Stimulated activated CD4-positive, alpha-beta T cell treated with anti-CD3 and anti-CD28 coated beads, Interleukin-15, amount 100 ng/mL, for 48 hours (primary cell): ENCODE data around the gene POGLUT3.

Source experiments
- DNase-seq, 2 donors: peaks; one replicate each; pipeline ENCODE4 v3.0.0-alpha.2; 2020; ENCODE audit warnings: low read depth in 2 of 2

The POGLUT3 gene

GRCh38 chr11:108498046-108498815 is at the start of gene POGLUT3:
POGLUT3 (minus strand) TSS chr11:108498384; CDS start chr11:108498366, 18 bp downstream.
- DNase-seq, result peak; percentile 7 to 15

GRCh38 chr11:108545909-108546501 is 47.8 kb upstream of the POGLUT3 start:
- no peak for DNase-seq

- no peak for DNase-seq
Observed at GRCh38 chr11:108543316-108543964, 45.3 kb upstream of the POGLUT3 start.

DNA sequence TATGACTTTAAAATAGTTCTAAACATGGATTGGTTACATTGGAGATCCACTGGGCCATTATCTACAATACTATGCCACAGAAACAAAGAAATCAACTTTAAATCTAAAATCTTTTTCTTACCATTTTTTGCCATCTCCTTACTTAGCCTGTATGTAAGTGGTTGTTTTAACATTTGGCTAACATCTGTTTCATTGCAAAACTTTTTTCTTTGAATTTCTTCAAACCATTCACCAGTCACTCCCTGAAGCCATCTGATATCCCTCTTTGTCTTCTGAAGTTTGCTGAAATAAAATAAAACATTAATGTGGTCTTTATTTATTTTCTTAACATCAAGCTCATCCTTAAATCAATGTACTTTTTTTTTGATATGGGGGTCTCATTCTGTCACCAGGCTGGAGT is 43.3 kb upstream of the POGLUT3 start:
- no peak for DNase-seq

- no peak for DNase-seq
Observed at GRCh38 chr11:108538502-108538901, 40.3 kb upstream of the POGLUT3 start.

- no peak for DNase-seq
Observed at GRCh38 chr11:108538022-108538424, 39.8 kb upstream of the POGLUT3 start.

DNA sequence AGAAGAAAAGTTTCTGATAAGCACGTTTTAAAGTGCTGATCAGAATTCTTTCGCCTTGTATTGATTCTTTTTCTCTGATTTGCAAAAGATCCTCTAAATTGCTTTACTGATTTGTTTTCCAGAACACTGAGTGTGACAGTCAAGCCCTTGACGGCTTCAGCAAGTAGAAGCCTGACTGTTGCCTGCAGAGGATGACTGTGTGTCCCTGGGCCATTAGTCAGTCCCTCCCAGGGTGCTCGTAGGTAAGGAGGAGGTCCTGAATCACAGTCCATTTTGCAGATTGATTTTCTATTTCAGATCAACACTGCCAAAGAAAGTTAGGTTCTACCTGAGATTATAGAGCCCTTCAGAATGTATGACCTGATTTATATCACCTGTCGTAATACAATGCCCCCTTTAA is 38.6 kb upstream of the POGLUT3 start:
- DNase-seq, result no peak

GRCh38 chr11:108535384-108535955 is 37.3 kb upstream of the POGLUT3 start:
- DNase-seq, result no peak

GRCh38 chr11:108534274-108534882 is 36.2 kb upstream of the POGLUT3 start:
- DNase-seq, result no peak

DNA sequence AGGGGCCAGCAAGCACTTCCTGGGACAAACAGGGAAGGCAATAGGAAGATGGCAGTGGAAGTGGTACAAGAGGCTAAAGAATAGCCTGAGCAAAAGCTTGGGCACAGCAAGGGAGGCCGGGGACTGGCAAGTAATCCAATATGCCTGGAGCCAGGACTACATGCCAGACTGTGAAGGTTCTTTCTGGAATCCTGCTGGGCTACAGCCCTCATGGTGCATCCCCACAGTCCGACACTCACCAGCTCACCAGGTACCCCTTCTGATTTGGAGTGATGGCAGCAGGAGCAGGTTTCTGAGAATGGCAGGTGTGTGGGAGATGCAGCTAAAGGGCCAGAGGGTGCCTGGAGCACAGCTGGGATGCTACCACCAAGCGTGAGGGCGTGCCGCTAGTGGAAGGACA is 32.2 kb upstream of the POGLUT3 start:
- no peak for DNase-seq

DNA sequence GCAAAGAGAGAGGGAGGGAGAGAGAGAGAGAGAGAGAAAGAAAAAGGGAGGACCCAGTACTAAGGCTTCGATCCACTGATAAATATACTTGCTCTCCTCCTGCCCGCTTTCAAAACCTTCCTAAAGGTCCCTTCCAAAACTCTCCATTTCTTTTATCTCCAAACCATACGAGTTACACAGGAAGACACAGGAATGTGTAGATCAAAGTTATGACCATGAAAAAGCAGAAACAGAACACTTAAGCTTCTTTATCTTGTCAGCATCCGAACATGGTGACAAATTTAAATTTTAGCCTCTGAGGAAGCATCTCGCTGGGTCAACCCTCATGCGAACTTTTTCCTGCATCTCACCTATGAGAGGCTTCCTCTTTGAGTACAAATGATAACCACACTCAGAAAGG is 29.2 kb upstream of the POGLUT3 start:
- no peak for DNase-seq

DNA sequence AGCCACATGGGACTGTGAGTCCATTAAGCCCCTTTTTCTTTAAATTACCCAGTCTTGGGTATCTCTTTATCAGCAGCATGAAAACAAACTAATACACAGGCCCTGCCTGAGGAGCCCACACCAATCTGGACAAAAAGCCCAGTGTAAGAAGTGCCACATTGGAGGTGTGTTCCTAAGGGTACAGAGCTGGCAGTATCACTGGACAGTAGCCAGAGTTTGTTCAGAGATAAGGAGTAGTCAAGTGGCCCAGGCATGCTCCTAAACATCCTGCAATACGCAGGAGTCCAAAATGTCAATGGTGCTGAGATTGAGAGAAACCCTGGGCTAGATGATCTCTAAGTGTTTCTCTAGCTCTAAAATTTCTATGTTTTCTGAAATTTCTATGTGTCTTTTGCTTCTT is 27.0 kb upstream of the POGLUT3 start:
- no peak for DNase-seq

DNA sequence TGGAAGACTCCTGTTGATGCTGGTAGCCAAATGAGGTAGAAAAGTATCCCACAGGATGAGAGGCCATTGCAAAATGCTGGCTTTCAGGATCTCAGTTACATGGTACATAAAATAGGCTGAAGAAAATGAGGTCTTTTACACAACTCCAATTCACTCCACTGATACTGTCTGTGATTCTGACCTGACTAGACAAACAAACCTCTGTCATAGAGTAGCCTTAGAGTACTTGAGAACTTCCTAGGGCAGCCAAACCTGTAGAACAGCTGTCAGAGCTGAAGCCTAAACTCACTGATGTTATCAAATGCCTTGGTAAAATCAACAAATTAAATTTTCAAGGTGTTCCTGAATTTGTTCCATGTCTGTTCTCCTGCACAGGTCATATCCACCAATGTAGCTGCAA is 26.2 kb upstream of the POGLUT3 start:
- DNase-seq, result no peak

DNA sequence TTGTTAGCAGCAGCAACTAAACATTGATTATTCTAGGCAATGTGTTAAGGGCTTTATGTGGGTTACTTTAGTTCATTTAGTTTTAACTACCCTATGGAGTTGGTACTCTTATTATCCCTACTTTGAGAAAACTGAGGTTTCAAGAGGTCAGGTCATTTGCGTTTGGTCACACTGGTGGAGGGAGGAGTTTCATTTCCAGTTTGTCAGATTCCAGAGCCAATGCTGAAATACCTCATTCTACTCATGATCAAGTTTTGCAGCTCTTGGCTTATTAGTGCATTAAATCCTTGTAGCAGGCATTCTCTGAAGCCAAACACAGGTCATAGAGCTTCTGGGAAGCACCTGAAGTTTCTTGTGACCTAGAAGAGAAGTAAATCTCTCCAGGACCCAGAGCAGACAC is 24.1 kb upstream of the POGLUT3 start:
- DNase-seq, result no peak

GRCh38 chr11:108518581-108518980 is 20.4 kb upstream of the POGLUT3 start:
- DNase-seq, result no peak

DNA sequence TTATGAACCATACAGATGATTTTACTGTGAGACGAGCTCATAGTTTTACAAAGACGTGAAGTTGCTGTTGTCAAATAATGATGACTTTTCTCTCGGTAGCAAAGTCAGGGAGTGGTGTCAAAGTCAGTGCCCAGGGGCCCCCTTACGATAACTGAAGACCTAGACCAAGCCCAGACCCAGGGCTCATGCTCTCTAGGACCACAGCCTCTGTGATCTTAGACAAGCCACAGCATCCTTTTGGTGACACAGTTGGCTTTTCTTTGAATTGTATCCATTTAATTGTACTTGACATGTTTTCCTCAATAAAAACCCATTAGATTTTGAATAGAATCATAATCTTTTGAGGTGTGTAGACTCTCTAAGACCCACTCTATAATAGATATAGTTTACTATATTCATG is 17.9 kb upstream of the POGLUT3 start:
- no peak for DNase-seq

DNA sequence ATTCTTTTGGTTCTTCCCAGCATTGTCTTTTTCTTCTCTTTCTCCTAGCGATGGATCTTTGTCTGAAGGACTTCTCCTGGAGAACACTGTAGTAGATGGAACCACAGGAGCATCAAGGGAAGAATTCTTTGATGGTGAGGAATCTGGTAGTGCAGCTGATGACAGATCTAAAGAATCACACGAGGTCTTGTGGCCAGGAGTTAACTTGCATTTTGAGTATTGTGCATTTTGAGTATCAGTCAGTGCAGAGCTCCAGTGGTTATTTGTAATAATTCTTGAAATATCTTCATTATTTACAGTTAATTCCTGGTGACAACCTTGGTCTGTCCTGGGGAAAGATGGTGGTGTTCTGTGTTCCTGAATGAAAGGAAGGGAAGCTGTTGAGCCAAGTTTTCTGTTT is 14.5 kb upstream of the POGLUT3 start:
- DNase-seq, result no peak

DNA sequence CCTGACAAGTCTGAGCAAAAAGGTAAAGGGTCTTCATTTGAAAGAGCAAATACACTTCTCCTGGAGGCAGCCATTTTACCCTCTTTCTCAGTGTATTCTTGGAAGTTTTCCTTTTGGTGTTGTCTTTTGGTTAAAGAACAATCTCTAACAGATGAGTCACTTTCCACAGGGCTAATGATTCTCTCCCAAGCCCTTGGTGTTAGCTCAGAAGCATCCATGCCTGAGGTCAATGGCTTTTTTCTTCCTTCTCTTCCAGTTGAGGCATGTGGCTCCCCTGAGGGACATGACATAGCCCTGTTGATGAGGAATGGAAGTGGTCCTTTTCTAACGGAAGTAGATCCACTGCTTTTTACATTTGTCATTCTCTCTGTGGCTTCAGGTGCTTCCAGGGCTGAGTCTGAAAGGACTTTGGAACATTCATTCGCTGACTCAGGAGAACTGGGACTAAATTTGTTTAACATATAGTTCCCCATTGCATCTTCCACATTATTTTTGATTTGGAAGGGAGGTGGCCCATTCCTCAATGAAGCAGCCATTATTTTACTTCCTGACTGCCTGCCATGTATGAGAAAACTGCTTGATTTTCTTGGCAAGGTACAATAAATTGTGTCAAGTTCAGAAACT is 13.8 kb upstream of the POGLUT3 start:
- DNase-seq, result no peak

GRCh38 chr11:108508653-108509593 is 10.7 kb upstream of the POGLUT3 start:
- no peak for DNase-seq

- DNase-seq, result no peak
Observed at GRCh38 chr11:108501396-108501795, 3.2 kb upstream of the POGLUT3 start.

DNA sequence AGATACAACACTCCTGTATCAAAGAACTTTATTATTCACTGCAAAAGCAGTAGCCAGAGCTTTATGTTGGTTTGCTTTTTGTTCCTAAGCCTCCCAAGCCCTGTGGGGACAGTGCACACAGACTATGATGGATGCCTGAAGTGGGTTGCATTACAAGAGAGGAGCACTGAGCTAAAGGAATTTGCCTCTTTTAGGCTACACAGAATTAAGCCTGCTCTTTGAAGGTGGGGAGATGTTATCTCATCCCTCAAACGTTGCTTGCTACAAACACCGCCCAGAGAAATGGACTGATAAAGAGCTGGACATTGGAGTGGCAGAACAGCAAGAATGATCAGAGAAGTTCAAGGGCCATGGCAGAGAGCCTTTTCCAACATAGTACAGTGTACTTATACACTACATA is 2.5 kb upstream of the POGLUT3 start:
- DNase-seq, result no peak
